ENCODE measurements around the gene VAV3. TPM values are rescaled to one million over a fixed set of nuclear protein-coding genes. Genes with fewer than 3 reads are reported as not detected.

Gene VAV3
- total RNA-seq, 1 experiment from 2014 or later = not detected

GRCh38 chr1:107981277-107981676 lies 16.3 kb upstream of the VAV3 start:
- ChIA-PET POLR2A (no interaction called here), CTCF (no interaction called here), RAD21 (ENCODE audit: low non-redundant PET in 1 of 2, low total read pairs in 2 of 2, uncharacterized antibody in 2 of 2, unreplicated experiment in 2 of 2) (no interaction called here)
- Histone ChIP-seq H3K36me3 (ENCODE audit: control insufficient read depth in 1 of 2, insufficient read depth in 2 of 2, low read length in 2 of 2) (no peaks in the 10 kb centered on the region), H3K9ac (ENCODE audit: low read length) (no peak overlapping the region), H3K27ac (ENCODE audit: low read depth, low read length) (no peak overlapping the region), H3K9me2 (ENCODE audit: insufficient read depth) (no peaks in the 10 kb centered on the region), H3K4me3 (replicated peaks in 1 of 2; ENCODE audit: low read depth in 1 of 2, low read length in 2 of 2) (no peak overlapping the region), H4K20me1 (ENCODE audit: insufficient read depth) (no peaks in the 10 kb centered on the region), H3K9me3 (ENCODE audit: control insufficient read depth in 1 of 2, insufficient read depth in 1 of 2, low read depth in 1 of 2, low read length in 2 of 2) (no peaks in the 10 kb centered on the region), H3K79me2 (ENCODE audit: insufficient read depth, low read length) (no peaks in the 10 kb centered on the region), H3K27me3 (ENCODE audit: insufficient read depth, low read length) (peaks cover 49% of the 10 kb centered on the region), H3K4me1 (ENCODE audit: control insufficient read depth in 1 of 2, insufficient read depth in 2 of 2, low read length in 2 of 2) (no peaks in the 10 kb centered on the region), H3K4me2 (ENCODE audit: low read length) (no peak overlapping the region), H2AFZ (ENCODE audit: low read depth, low read length, poor library complexity, severe bottlenecking) (no peak overlapping the region)
- ATAC-seq (no peak), DNase-seq (ENCODE audit: low read depth, low spot score) (no peak)
- intact Hi-C loops (cut with micrococcal nuclease) = no loop called here
- TF ChIP-seq CEBPB (IDR thresholded peaks at IDR 0.05; ENCODE audit: low read depth) (no peak), EZH2phosphoT487 (IDR thresholded peaks at IDR 0.05; ENCODE audit: borderline replicate concordance) (no peak), EGR1 (IDR thresholded peaks at IDR 0.05; ENCODE audit: low read depth) (no peak)
- BruUV-seq (replicated peaks) = no TSS peak

GRCh38 chr1:107979926-107980325 lies 14.9 kb upstream of the VAV3 start:
- no peak overlapping the region for H3K9ac ChIP-seq (ENCODE audit: low read length)
- no peaks in the 10 kb centered on the region for H4K20me1 ChIP-seq (ENCODE audit: insufficient read depth)
- no peak overlapping the region for H3K27ac ChIP-seq (ENCODE audit: low read depth, low read length)
- no peak for DNase-seq (ENCODE audit: low read depth, low spot score)
- CTCF ChIA-PET = no interaction called here
- H3K27me3 ChIP-seq (ENCODE audit: insufficient read depth, low read length) = peaks cover 61% of the 10 kb centered on the region
- no peak for ATAC-seq
- no peaks in the 10 kb centered on the region for H3K9me2 ChIP-seq (ENCODE audit: insufficient read depth)
- H3K4me2 ChIP-seq (ENCODE audit: low read length) = no peak overlapping the region
- H3K9me3 ChIP-seq (ENCODE audit: control insufficient read depth in 1 of 2, insufficient read depth in 1 of 2, low read depth in 1 of 2, low read length in 2 of 2) = no peaks in the 10 kb centered on the region
- no peak for TF ChIP-seq RAD21 (IDR thresholded peaks at IDR 0.05; ENCODE audit: low read depth)
- RAD21 ChIA-PET (ENCODE audit: low non-redundant PET in 1 of 2, low total read pairs in 2 of 2, uncharacterized antibody in 2 of 2, unreplicated experiment in 2 of 2) = no interaction called here
- intact Hi-C loops (cut with micrococcal nuclease) = no loop called here
- no peaks in the 10 kb centered on the region for H3K79me2 ChIP-seq (ENCODE audit: insufficient read depth, low read length)
- H3K4me1 ChIP-seq (ENCODE audit: control insufficient read depth in 1 of 2, insufficient read depth in 2 of 2, low read length in 2 of 2) = no peaks in the 10 kb centered on the region
- POLR2A ChIA-PET = no interaction called here
- no peak overlapping the region for H3K4me3 ChIP-seq (replicated peaks in 1 of 2; ENCODE audit: low read depth in 1 of 2, low read length in 2 of 2)
- no peaks in the 10 kb centered on the region for H3K36me3 ChIP-seq (ENCODE audit: control insufficient read depth in 1 of 2, insufficient read depth in 2 of 2, low read length in 2 of 2)
- H2AFZ ChIP-seq (ENCODE audit: low read depth, low read length, poor library complexity, severe bottlenecking) = no peak overlapping the region
- no TSS peak for BruUV-seq (replicated peaks)

- CTCF ChIA-PET = no interaction called here
- no peaks in the 10 kb centered on the region for H3K4me1 ChIP-seq (ENCODE audit: control insufficient read depth in 1 of 2, insufficient read depth in 2 of 2, low read length in 2 of 2)
- ATAC-seq (no peak), DNase-seq (ENCODE audit: low read depth, low spot score) (no peak)
- H3K9me3 ChIP-seq (ENCODE audit: control insufficient read depth in 1 of 2, insufficient read depth in 1 of 2, low read depth in 1 of 2, low read length in 2 of 2) = no peaks in the 10 kb centered on the region
- H3K36me3 ChIP-seq (ENCODE audit: control insufficient read depth in 1 of 2, insufficient read depth in 2 of 2, low read length in 2 of 2) = no peaks in the 10 kb centered on the region
- no peak overlapping the region for H3K9ac ChIP-seq (ENCODE audit: low read length)
- H3K4me2 ChIP-seq (ENCODE audit: low read length) = no peak overlapping the region
- H4K20me1 ChIP-seq (ENCODE audit: insufficient read depth) = no peaks in the 10 kb centered on the region
- RAD21 ChIA-PET (ENCODE audit: low non-redundant PET in 1 of 2, low total read pairs in 2 of 2, uncharacterized antibody in 2 of 2, unreplicated experiment in 2 of 2) = no interaction called here
- POLR2A ChIA-PET = no interaction called here
- no TSS peak for BruUV-seq (replicated peaks)
- H3K9me2 ChIP-seq (ENCODE audit: insufficient read depth) = no peaks in the 10 kb centered on the region
- H3K79me2 ChIP-seq (ENCODE audit: insufficient read depth, low read length) = no peaks in the 10 kb centered on the region
- no peak overlapping the region for H3K27ac ChIP-seq (ENCODE audit: low read depth, low read length)
- intact Hi-C loops (cut with micrococcal nuclease) = no loop called here
- no peak overlapping the region for H3K4me3 ChIP-seq (replicated peaks in 1 of 2; ENCODE audit: low read depth in 1 of 2, low read length in 2 of 2)
- no peak overlapping the region for H2AFZ ChIP-seq (ENCODE audit: low read depth, low read length, poor library complexity, severe bottlenecking)
- H3K27me3 ChIP-seq (ENCODE audit: insufficient read depth, low read length) = peaks cover 64% of the 10 kb centered on the region
- no peak for TF ChIP-seq EZH2phosphoT487 (IDR thresholded peaks at IDR 0.05; ENCODE audit: borderline replicate concordance)
- TF ChIP-seq POLR2A (IDR thresholded peaks at IDR 0.05; ENCODE audit: borderline replicate concordance, extremely low read depth, insufficient read depth, insufficient read length) = no peak
- TF ChIP-seq ZNF274 (IDR thresholded peaks at IDR 0.05; ENCODE audit: low read depth, low read length) = no peak
- TF ChIP-seq EZH2 (IDR thresholded peaks at IDR 0.05) = no peak
- no peak for TF ChIP-seq TCF7L2 (IDR thresholded peaks at IDR 0.05; ENCODE audit: borderline replicate concordance, extremely low read depth, insufficient read depth, insufficient read length)
- no peak for TF ChIP-seq EGR1 (IDR thresholded peaks at IDR 0.05; ENCODE audit: low read depth)
- TF ChIP-seq ELF1 (IDR thresholded peaks at IDR 0.05; ENCODE audit: borderline replicate concordance, low read depth) = no peak
- TF ChIP-seq CEBPB (IDR thresholded peaks at IDR 0.05; ENCODE audit: low read depth) = no peak
- TF ChIP-seq CTCF (IDR thresholded peaks at IDR 0.05 in 2 of 3, conservative IDR thresholded peaks at IDR 0.05 in 1 of 3; ENCODE audit: borderline replicate concordance in 1 of 3, insufficient read depth in 1 of 3, low read depth in 2 of 3, low read length in 2 of 3) = no peak
- no peak for TF ChIP-seq YY1 (IDR thresholded peaks at IDR 0.05; ENCODE audit: extremely low read depth, insufficient replicate concordance, low read depth, low read length)
Measured at GRCh38 chr1:107979088-107979487, 14.1 kb upstream of the VAV3 start.
